Cardiac muscle cell (in vitro differentiated cells and primary cell): ENCODE results near the gene ADGRG3. TPM values are rescaled to one million over a fixed set of nuclear protein-coding genes. Genes with fewer than 3 reads are reported as not detected.

Experiments
- DNase-seq, 2 donors: peaks; one replicate each; pipeline versions ENCODE4 v3.0.0 to v3.0.0-alpha.2; 2010 to 2017; ENCODE audit warnings: low read depth in 1 of 2, low spot score in 1 of 2
- H3K27ac ChIP-seq: fragments of 200-600 bp; sonication (generic); 2 replicates; pipeline ENCODE4 v1.5.1; 2016
- H3K27me3 ChIP-seq: fragments of 200-600 bp; sonication (generic); 2 replicates; pipeline ENCODE4 v1.6.0; 2016; ENCODE audit warnings: control low read depth
- H3K36me3 ChIP-seq: fragments of 200-600 bp; sonication (generic); 2 replicates; pipeline ENCODE4 v1.5.1; 2016; ENCODE audit warnings: control low read depth
- H3K4me1 ChIP-seq: fragments of 200-600 bp; sonication (generic); 2 replicates; pipeline ENCODE4 v1.8.1; 2017; ENCODE audit warnings: low read depth, mild to moderate bottlenecking, mixed run types
- H3K4me3 ChIP-seq: fragments of 200-600 bp; sonication (generic); 2 replicates; pipeline ENCODE4 v1.5.1; 2016; ENCODE audit warnings: mild to moderate bottlenecking
- H3K9me3 ChIP-seq: fragments of 200-600 bp; sonication (generic); 2 replicates; pipeline ENCODE4 v1.5.1; 2017; ENCODE audit warnings: low read depth, mild to moderate bottlenecking, control low read depth
- polyA plus RNA-seq: library from polyadenylated mRNA; unstranded; fragments of >200 nt; fragmentation: Nextera tagmentation; extraction: Ambion mirVana; gene quantifications from 2 replicates; pipeline ENCODE4 v1.2.1, GENCODE V29; 2016
- total RNA-seq: library from RNA; depleted of rRNA; stranded (reverse); fragments of >200 nt; gene quantifications from 2 replicates; pipeline ENCODE4 v1.2.3, GENCODE V29; 2016
- TF ChIP-seq, protein P1 (sequence below): IDR thresholded peaks from 2 replicates; pipeline ENCODE4 v1.5.1; 2012; ENCODE audit warnings: low read depth, mild to moderate bottlenecking, low read length

ADGRG3 gene
- total and polyA plus RNA-seq, 2 experiments from 2014 or later, result not detected

DNA sequence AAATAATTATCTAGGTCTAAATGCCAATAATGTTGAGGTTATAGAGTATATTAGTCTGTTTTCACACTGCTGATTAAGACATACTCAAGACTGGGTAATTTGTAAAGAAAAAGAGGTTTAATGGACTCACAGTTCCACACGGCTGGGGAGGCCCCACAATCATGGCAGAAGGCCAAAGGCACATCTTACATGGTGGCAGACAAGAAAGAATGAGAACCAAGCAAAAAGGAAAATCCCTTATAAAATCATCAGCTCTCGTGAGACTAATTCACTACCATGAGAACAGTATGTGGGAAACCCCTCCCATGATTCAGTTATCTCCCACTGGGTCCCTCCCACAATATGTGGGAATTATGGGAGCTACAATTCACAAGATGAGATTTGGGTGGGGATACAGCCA is 64.6 kb downstream of the ADGRG3 start:
- Histone ChIP-seq H3K27ac (no peak overlapping the region), H3K9me3 (no peaks in the 10 kb centered on the region), H3K36me3 (no peaks in the 10 kb centered on the region), H3K4me1 (peaks cover 6% of the 10 kb centered on the region), H3K27me3 (no peaks in the 10 kb centered on the region), H3K4me3 (no peak overlapping the region)
- TF ChIP-seq, protein P1, sequence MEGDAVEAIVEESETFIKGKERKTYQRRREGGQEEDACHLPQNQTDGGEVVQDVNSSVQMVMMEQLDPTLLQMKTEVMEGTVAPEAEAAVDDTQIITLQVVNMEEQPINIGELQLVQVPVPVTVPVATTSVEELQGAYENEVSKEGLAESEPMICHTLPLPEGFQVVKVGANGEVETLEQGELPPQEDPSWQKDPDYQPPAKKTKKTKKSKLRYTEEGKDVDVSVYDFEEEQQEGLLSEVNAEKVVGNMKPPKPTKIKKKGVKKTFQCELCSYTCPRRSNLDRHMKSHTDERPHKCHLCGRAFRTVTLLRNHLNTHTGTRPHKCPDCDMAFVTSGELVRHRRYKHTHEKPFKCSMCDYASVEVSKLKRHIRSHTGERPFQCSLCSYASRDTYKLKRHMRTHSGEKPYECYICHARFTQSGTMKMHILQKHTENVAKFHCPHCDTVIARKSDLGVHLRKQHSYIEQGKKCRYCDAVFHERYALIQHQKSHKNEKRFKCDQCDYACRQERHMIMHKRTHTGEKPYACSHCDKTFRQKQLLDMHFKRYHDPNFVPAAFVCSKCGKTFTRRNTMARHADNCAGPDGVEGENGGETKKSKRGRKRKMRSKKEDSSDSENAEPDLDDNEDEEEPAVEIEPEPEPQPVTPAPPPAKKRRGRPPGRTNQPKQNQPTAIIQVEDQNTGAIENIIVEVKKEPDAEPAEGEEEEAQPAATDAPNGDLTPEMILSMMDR, result no peak
- DNase-seq, result no peak

DNA sequence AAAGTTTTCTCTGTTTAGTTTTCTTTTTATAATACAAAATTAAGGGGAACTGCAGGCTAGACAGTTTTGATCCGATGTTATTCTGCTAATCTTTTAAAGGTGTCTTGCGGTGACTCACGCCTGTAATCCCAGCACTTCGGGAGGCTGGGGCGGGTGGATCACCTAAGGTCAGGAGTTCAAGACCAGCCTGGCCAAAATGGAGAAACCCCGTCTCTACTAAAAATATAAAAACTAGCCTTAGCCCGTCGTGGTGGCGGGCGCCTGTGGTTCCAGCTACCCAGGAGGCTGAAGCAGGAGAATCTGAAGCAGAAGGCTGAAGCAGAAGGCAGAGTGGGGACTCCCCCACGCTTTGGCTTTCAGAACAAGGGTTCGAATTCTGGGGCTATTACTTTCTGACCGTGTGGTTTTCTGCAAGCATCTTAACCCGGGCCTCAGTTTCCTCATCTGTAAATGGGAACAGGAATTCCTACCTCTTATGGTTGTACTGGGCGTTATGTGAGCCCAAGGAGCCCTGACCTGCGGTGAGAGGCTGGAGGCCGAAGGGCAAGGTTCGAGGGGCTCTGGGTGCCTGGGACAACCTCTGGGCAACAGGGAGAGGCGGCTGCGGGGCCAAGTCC is 66.3 kb downstream of the ADGRG3 start:
- Histone ChIP-seq H3K4me1 (peaks cover 6% of the 10 kb centered on the region), H3K9me3 (no peaks in the 10 kb centered on the region), H3K27ac (peak overlapping the region; percentile 93), H3K36me3 (no peaks in the 10 kb centered on the region), H3K27me3 (no peaks in the 10 kb centered on the region), H3K4me3 (peak overlapping the region; percentile 51)
- TF ChIP-seq, protein P1, result no peak
- DNase-seq, result no peak

DNA sequence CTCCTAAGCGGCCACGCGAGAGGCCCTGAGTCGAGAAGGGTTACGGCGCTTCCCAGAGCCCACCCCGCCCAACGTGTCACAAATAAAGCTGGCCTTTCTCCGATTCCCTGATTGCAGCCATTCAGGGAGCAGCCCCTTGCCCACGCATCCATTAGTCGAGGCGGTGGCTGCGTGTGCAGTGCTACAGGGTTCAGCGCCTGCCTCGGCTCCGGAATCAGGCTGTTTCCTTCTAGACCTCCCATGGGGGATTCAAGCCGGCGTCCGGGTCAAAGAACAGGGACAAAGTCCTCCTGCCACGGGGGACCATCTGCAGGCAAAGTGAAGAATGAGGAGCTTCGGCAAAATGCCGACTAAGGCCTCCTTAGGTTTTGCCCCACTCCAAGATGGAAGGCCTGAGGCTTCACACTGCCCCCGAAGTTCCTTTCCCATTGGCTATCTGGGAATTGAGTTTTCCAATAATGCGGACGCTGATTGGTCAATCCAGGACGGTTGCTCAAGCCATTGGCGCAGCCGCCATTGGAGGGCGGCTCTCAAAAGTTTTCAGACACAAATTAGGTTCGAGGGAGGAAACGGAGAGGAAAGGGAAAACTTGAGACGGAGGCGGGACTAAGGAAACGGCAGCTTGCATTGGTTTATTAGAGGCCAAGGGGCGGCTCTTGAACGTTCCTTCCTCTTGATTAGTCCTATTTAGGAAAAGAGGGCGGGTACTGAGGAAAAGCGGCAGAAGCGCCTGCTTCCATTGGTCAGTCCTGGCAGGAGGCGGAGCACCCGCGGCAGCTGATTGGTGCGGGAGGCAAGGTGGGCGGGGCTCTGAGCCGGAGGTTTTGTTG is 67.0 kb downstream of the ADGRG3 start:
- Histone ChIP-seq H3K27ac (peak overlapping the region; percentile 93), H3K27me3 (no peaks in the 10 kb centered on the region), H3K9me3 (no peaks in the 10 kb centered on the region), H3K4me1 (peaks cover 6% of the 10 kb centered on the region), H3K36me3 (no peaks in the 10 kb centered on the region), H3K4me3 (peak overlapping the region; percentile 74)
- TF ChIP-seq, protein P1, result no peak
- peak; percentile 100 for DNase-seq

GRCh38 chr16:57735755-57736418 is 67.8 kb downstream of the ADGRG3 start, which contains the start of gene KATNB1:
KATNB1 (plus strand) TSS chr16:57735770; CDS start chr16:57737244, 1,474 bp downstream.
- H3K27me3 ChIP-seq, result no peaks in the 10 kb centered on the region
- peak within 1 kb of the TSS; percentile 93 for H3K27ac ChIP-seq
- peaks cover 6% of the 10 kb centered on the region for H3K4me1 ChIP-seq
- H3K9me3 ChIP-seq, result no peaks in the 10 kb centered on the region
- TF ChIP-seq, protein P1, result no peak
- DNase-seq, result peak in 1 of 2 donors; percentile 22
- H3K4me3 ChIP-seq, result peak within 1 kb of the TSS; percentile 74
- H3K36me3 ChIP-seq, result no peaks in the 10 kb centered on the region

DNA sequence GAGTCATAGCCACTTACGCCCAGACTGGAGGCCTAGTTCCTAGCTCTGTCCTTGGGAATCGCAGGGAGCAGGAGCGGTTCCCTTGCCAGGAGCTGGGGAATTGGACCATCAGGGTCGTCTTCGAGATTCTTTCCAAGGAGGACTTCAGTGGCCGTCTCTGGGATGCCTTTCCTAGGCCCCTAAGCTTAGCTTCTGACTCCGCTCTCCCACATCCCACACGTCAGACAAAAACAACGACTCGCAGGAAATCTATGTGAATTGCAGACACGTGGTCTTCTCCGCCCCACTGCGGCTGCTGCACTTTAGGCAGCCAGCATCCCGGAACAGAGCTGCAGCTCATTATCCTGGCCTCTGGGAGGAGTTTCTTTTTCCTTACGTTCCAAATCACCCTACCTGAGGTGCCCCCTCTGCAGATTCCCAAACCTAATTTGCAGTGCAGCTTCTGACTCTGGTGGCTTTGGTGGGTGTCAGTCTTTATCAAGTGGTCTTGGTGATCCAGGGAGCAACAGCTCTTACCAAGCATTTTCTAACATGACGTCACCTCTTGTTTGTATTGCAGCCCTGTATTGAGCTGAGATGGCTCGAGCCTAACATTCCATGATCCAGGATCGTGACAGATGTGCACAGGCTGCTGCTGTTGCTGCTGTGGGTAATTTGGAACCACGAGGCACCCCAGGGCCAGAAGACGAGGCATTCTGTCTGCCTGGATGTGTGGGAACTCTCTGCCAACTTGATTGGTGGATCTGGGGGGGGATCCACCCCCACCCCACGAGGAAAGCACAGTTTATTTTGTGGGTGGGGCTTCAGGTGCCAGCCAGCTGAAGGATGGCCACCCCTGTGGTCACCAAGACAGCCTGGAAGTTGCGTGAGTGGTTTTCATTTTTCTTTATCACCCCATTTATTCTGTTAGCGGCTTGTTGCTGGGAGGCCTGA is 68.6 kb downstream of the ADGRG3 start:
- peak overlapping the region; percentile 6 for H3K27ac ChIP-seq
- H3K4me1 ChIP-seq, result peaks cover 6% of the 10 kb centered on the region
- DNase-seq, result peak; percentile 20 to 82
- H3K27me3 ChIP-seq, result no peaks in the 10 kb centered on the region
- TF ChIP-seq, protein P1, result peak; percentile 9
- H3K9me3 ChIP-seq, result no peaks in the 10 kb centered on the region
- no peaks in the 10 kb centered on the region for H3K36me3 ChIP-seq
- peak overlapping the region; percentile 74 for H3K4me3 ChIP-seq
